GM19438 (cell line): ENCODE results near the gene POP5.
A peak's percentile ranks its signal among the peaks of the same experiment; 100 is the strongest.
"Not testable (repeated sequence)": the region's sequence is repeated elsewhere in the genome, so short reads cannot be mapped to it uniquely, and the experiment has no call there.

ENCODE experiments used
- ATAC-seq: cut with Tn5 transposase; IDR thresholded peaks from one replicate; pipeline ENCODE4 v1.9.1; 2021; ENCODE audit warnings: low read depth; ENCODE audit not compliant: unreplicated experiment

Gene POP5

DNA sequence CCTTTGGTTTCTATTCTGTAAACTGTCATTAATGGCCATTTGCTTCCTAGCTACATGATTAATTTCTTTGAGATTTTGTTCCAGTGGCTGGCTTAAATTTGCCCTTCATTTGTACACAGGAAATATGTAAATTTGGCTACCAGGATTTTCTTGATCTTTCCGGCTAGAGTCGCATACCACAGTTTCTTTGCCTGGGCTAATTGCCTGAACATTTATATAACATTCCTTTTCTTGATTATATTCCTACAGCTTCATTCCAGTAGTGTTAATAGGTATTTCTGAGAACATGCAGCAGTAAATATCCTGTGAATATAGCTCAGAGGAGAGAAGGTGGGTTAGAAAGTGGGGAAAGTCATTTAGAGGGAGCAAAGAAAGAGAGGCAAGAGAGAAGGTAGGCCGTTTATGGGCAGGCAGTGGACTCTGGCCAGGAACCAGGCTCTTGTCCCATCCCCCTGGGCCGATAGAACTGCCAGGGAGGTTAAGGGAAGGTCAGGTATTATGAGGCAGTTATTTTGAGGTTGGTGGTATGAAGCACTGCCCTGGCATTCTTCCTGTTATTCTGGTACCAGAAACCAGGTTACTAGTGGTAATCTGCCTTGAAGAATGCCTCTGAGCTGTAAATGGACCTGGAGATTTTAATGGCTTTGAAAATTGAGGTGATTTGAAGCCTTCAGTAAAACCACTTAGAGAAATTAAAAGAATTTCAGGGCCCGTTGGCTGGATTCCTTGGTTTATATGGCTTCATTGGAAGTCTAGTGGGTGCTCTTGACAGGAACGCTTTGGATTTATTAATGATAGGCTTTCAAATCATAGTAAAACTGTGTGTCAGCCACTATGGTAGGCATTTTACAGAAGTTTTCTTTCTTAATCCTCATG is 42.7 kb downstream of the POP5 start:
- no peak for ATAC-seq

GRCh38 chr12:120537856-120538220 is 43.4 kb downstream of the POP5 start:
- no peak for ATAC-seq

DNA sequence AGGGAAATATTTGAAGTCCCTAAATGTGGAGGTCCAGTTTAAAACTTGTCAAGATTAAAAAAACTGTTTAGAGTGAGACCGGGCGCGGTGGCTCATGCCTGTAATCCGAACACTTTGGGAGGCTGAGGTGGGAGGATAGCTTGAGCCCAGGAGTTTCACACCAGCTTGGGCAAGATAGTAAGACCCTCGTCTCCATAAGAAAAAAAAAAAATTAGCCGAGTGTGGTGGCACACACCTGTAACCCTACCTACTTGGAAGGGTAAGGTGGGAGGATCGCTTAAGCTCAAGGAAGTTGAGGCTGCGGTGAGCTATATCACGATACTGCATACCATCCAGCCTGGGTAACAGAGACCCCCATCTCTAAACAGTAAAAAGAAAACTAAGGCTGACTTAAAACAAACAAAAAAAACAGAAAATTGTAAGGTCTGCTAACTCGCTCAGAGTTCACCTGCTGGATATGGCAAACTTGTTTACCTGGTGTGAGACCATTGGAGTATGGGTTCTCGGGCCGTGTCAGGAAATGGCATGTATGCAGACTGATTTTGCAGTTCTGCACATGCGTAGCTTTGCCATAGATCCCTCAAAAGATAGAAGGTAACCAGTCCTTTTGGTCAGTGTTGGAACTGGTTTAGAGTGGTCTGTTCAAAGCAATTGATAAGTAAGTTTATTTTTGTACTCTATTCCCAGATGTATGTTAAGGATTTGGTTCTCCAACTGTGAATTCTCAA is 45.0 kb downstream of the POP5 start:
- ATAC-seq, result no peak

DNA sequence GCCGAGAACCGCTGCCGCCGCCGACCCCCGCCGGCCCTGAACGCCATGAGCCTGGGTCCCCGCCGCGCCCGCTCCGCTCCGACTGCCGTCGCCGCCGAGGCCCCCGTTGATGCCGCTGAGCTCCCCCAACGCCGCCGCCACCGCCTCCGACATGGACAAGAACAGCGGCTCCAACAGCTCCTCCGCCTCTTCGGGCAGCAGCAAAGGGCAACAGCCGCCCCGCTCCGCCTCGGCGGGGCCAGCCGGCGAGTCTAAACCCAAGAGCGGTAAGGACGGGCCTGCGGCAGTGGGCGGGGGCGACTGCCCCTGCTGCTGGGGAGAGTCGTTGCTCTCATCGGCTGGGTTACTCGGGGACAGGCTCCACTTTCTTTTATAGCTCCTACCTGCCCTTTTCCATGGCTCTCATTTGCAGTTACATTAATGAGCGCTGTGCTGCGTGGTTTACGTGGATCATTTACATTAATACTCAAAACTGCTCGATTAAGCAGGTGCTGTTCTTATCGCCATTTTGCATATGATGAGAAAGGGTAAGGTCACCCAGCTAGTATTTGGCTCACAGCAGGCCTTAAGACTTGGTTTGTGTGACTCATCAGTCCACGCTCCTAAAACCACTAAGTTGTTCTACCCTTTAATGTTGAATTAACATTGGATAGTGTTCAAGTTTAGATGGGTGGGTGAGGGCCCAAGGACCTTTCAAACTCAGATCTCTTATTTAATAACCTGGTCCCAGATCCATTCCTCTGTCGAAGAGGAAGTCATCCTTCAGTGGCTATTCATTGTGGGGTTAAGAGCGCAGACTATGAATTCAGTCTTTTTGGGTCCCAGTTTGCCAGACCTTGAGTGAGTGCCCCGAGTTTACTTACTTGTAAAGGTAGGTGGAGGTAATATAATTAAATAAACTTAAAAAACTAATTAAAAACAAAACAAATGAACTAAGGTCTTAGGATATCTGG is 46.2 kb downstream of the POP5 start:
- ATAC-seq, result peak; percentile 35

DNA sequence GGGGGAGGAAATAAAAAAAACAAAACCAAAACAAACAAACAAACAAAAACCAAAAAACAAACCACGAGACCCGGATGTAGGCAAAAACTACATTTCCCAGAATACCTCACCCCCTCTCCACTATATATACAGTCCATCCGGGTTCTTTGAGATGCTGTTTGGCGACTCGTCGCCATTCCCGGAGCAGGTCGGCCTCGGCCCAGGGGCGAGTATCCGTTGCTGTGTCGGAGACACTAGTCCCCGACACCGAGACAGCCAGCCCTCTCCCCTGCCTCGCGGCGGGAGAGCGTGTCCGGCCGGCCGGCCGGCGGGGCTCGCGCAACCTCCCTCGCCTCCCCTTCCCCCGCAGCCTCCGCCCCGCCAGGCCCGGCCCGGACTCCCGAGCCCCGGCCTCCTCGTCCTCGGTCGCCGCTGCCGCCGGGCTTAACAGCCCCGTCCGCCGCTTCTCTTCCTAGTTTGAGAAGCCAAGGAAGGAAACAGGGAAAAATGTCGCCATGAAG is 46.9 kb downstream of the POP5 start, which contains the start of gene RNF10:
TSS of gene RNF10 (plus strand) at position 154 of the 500 bp plus-strand sequence. CDS start 456 bp downstream, outside the sequence.
- ATAC-seq, result peak; percentile 51

- no peak for ATAC-seq
These were observed 48.4 kb downstream of the POP5 start for GRCh38 chr12:120532701-120533238.

DNA sequence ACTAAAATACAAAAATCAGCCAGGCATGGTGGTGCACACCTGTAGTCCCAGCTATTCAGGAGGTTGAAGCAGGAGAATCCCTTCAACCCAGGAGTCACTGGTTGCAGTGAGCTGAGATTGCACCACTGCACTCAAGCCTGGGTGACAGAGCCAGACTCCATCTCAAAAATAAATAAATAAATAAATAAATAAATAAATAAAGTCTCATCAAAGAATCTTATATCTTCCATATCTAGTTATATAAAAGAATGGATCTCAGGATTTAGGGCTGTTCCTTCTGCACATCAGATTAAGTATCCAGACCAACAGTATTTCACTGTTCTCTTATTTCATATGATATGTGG is 50.8 kb downstream of the POP5 start:
- not testable (repeated sequence) for ATAC-seq

DNA sequence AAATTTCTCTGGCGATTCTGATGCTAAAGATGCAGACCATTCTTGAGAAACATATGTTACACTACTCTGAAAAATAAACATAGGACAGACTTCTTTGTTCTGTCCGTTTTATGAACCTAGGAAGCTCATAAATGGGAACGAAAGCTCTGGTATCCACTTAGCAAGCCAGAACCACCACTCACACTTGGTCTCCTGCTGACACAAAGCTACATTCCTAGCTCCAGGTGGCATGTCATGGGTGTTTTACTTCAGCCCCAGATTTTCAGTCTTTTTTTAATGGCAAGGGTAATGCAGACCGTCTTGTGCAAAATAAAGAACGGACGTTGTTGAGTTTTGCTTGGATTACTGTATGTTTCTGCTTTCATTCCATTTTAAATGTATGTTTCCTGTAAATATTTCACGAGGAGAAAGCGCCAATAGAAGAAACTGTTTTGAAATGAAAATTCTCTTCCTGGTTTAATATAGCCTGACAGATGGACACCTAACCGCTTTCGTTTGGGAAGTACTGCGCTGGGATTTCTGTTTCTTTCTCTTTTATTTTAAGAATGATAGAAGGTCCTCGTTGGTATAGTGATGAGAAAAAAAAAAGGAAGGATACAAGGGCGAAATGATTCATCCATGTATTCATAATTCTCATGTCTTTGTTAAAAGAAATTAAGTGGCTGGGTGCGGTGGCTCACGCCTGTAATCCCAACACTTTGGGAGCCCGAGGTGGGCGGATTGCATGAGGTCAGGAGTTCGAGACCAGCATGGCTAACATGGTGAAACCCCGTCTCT is 51.4 kb downstream of the POP5 start:
- ATAC-seq, result no peak

GRCh38 chr12:120528861-120529525 is 52.2 kb downstream of the POP5 start, which contains the start of gene COQ5:
TSS of gene COQ5 (minus strand) at chr12:120529158. CDS start at chr12:120529141, 17 bp downstream.
- ATAC-seq, result peak; percentile 73
